Stimulated activated CD4-positive, alpha-beta T cell treated with anti-CD3 and anti-CD28 coated beads, Interleukin-4, amount 100 ng/mL, for 24 hours (primary cell): ENCODE measurements around the gene TRIM71.

Experiments used
- DNase-seq: peaks from one replicate; pipeline ENCODE4 v3.0.0-alpha.2; 2020

The TRIM71 gene

DNA sequence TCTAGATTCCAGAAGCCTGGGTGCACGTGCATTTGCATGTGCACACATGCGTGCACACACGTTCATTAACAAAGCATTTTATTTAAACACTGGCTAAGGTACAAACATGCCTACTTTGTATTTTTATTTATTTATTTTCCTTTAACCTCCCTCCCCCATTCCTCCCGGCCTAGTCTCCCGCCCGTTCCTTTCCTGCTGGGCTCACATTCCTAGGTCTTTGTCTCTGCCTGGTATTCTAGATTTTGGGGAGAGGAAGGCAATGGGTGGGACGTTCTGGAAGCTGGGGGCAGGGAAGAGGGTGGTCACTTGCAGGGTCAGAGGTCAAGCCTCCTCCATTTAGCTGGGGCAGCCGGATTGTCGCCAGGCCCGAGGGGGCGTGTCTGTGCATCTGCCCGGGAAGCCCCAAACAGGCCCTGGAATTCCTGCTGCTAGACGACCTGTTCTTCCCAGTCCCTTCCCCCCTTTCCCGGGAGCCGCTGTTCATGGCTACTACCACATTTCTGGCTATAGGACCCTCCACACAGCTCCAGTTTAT, 51.8 kb downstream of the TRIM71 start:
- no peak for DNase-seq

DNA sequence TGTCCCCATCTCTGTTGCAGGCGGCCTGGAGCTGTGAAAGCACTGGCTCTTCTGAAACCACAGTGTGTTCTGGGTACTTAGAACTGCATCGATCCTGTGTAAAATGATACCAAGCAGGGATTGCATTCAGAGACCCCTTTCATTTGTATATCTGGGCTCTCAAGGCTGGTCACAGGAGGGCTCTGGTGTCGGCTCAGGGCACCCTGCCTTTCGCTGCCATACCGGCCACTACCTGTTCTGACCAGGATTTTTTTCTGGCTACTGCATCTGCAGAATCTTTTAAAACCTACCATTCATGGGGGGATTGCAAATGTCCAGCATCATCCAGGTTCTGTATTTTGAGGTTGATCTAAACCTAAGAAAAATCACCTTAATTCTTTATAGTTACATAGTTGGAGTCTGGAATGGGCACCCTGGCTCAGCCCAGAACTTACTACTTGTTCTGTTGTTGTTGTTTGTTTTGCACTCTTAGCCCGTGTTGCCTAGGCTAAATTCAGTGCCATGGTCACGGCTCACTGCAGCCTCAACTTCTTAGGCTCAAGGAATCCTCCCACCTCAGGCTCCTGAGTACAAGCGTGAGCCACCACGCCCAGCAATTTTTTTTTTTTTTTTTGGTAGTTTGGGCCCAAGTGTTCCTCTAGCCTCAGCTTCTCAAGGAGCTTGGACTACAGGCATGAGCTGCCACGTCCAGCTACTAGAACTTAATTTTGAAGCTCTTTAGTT, 52.7 kb downstream of the TRIM71 start:
- DNase-seq: no peak

DNA sequence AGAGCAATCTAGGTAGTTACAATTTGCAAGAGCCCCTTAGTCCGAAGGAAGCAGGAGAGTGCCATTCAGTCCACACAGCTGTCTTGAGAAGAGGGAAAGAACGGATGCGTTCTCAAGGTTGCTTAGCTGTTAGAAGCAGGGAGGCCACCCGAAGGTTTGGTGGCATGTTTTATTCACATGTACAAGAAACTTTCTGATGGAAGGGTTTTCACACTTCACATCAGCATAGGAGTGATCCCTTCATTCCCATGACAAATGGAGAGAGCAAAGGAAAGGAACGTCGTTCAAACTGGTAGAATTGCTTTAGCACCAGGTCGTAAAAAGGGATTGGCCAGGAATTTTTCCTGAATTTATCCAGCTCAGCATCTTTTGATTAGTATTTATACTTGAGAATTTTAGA, 53.5 kb downstream of the TRIM71 start:
- no peak for DNase-seq

DNA sequence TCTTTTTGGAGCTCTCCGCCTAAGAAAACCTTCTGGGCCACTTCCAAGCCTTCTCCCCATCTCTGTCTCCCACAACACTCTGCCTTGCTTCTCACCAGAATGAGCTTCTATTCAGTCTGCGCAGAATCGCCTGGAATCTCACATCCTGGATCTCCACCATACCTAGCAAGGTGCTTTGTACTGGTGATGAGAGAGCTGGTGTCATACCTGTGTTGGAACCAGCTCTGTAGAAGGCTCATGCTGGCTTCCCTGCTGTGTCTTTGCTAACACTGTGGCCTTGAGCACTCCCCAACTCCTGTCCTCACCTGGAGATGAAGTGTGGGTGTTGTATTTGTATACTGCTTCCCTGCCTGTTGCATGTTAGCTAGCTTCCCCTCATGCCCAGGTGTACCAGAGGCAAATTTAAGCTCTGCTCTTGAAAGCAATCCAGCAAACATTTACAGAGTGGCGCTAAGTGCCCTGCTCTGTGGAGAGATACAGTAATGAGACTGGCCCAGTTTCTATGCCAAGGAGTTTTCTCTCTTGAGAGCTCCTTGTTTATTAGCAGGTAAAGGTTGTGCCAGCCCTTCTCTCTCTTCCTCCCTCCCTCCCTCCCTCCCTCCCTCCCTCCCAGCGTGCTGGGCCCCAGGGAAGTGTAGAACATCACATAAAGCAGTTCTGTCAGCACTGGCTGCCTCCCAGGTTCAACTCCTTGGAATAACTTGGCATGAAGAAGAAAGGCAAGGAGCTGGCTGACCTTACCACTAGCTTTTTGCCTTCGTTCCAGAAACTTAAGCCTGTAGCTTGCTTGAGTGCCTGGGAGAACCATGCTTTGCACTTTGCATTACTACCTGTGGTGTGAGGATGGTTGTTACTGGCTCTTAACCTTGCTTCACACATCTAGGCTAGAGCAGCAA, 54.9 kb downstream of the TRIM71 start:
- no peak for DNase-seq

DNA sequence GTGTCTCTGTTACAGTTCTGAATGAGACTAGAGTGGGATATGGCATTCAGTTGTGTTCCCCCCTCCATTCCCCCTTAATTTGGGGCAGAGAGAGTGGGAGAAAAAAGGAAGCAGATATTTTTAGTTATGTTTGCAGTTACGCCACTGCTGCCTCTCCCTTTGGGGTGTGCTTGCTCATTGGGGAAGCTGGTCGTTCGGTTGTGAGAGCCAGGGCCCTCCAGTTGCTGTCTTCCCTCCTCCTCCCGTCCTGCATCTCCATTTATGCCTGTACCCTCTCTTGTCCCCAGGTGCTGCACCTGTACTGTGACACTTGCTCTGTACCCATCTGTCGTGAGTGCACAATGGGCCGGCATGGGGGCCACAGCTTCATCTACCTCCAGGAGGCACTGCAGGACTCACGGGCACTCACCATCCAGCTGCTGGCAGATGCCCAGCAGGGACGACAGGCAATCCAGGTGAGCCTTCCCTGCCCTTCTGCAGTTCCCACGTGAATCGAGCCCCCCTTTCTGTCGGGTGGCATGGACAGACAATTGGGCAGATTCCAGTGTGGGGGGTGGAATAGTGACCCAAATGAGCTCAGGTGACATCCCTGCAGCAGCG, 55.8 kb downstream of the TRIM71 start:
- DNase-seq: no peak

DNA sequence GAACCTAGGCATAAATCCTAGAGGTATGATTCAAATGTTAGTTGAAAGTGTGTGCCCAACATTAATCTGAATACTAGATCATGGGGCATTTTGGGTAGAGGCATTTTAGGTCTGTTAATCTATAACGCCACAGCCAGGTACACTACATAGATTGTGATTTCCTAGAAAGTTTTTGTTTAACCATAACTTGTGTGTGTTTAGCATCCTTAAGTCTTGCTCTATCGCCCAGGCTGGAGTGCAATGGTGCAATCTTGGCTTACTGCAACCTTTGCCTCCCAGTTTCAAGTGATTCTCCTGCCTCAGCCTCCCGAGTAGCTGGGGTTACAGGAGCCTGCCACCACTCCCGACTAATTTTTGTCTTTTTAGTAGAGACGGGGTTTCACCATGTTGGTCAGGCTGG, 59.1 kb downstream of the TRIM71 start:
- no peak for DNase-seq

DNA sequence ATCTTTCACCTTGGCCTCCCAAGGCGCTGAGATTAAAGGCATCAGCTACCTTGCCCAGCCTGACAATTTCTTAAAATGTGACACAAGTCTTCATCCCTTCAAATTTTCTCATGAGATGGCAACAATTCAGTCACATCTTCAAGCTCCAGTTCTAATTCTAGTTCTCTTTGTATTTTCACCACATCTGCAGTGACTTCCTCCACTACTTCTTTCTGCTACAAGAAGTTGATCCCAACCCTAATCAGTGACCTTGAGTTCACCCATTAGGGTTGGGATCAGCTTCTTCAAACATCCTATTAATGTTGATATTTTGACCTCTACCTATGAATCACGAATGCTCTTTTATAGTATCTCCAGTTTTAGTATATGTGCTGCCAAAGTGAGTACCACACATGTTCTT, 59.8 kb downstream of the TRIM71 start:
- no peak for DNase-seq

DNA sequence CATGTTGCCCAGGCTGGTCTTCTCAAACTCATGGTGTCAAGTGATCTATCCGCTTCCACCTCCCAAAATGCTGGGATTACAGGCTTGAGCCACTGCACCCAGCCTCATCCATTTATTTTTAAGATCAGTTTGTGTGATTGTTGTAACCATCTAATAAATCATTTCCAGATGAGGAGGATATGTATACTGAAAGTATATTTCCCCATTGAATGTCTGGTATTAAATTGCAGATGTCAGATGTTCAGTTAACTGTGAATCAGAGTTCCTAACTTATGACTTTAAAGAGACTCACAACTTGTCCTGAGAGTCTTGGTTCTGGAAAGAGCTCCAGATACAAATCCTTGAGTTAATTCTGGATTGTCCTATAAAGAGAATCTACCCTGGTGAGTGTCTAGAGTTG, 62.4 kb downstream of the TRIM71 start:
- DNase-seq: no peak

DNA sequence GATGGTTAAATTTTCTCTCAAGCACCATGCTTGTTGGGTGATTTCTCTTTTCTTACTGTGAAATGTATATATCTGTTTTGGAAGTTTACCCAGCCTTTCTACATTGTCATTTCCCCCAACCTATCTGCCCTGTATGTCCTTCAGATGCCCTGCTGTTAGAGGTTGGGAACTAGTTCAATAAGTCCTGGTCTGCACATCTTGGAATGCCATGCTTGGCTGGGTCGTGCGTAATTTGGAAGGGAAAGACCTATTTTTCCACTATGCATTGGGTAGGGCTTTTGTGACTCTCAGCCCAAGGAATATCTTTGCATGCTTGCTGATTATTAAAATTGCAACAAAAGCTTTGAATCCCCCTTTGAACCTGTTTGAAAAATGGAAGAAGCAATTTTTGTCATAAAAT, 63.8 kb downstream of the TRIM71 start:
- no peak for DNase-seq

DNA sequence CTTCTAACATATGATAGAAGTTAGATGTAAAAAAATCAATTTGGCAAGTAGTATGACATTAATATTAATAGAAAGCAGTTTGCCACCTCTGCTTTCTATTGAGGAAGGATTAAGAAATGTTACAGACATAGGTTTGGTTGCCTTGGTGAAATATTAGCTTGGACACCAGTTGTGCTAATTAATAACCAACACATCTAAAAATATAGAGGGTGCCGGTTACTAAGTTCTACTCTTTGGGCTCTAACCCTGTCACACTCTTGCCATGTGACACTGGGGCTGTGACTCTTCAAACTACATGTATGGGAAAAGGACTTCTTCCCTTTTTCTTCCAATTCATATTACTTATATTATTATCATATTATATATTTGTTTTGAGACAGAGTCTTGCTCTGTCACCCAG, 64.4 kb downstream of the TRIM71 start:
- no peak for DNase-seq

DNA sequence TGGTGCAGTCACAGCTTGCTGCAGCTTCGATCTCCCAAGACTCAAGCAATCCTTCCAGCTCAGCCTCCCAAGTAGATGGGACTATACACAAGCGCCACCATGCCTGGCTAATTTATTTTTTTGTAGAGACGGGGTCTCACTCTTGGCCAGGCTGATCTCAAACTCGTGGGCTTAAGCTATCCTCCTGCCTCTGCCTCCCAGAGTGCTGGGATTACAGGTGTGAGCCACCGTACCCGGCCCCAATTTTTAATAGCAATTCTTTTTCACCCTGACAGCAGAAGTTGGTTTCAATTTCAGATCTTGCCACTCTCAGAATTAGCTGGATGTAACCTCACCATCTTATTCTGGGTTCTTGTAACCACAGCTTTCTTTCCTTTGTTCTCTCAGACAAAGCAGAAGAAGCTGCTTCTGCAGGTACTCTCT, 64.8 kb downstream of the TRIM71 start:
- DNase-seq: peak; percentile 6

DNA sequence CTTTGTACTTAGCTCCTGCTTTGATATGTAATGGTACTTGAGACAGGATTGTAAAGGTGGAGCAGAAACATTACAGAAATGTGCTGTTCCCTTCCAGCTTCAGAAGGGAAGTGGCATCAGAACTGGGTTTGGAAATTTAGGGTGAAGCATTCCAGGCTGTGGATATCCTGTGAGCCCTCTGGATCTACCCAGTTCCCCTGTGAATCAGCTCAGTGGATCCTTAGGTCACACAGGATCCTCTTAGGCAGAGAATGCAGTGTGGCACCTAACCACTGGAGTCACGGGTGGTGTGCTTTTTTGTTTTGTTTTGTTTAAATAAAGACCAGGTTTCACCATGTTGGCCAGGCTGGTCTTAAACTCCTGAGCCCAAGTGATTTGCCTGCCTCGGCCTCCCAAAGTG, 66.0 kb downstream of the TRIM71 start:
- DNase-seq: no peak

DNA sequence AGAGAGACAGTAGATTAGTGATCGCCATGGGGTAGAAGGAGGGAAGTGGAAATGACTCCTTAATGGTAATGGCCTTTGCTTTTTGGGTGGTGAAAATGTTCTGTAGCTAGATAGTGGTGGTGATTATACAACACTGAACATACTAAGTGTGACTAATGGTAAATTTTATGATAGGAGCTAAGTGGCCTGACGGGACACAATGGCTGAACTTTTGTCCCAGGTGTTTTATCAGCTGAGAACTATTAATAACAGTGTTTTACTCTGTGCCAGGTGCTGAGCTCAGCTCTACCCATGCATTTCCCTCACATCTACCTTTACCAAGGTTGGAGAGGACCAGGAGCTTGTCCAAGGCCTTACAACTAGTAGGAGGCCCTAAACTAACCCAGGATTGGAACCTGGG, 66.8 kb downstream of the TRIM71 start:
- DNase-seq: no peak

DNA sequence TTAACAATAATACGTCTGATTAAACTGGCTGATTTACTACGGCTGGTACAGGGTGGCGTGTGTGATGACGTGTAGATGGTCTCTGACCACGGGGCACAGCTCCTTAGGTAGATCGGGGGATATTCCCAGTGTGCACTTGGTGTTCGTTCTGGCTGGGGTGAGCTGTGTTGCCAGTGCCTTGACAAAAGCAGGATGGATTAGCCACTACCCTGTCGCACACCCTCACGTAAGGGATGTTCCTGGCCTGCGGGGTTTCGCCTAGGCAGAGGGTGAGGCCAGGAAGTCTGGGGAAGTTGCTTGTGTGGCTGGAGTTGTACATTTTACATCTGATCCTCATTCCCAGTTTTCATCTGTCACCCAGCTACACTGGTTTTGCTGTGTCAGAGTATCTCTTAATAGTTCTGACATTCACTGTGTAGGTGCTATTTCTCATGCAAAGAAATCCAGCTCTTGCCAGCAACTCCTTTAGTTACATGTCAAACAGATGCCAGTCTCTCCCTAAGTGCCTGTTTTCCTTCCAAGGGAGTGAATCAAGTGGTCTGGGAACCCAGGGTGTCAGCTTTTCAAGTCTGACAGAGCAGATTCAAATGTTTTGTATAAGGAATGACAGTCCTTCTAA, 67.6 kb downstream of the TRIM71 start:
- no peak for DNase-seq

DNA sequence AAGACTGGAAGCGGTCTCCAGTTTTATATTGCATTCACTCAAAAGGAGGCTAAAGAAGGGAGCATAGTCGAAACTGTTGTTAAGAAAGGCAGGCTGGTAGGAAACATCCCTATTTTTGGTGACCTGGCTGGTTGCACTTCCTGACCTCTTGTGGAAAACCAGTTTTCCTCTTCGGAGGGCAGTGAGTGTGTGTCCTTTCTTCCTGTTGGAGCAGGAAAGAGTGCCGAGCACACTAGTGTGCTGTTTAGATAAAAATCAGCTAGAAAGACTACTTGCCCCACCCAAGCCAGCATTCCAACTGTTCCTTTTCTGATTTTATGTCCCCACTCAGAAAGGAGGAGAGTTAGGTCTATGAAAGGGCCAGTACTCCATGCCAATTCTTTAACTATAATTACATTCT, 68.5 kb downstream of the TRIM71 start:
- no peak for DNase-seq

DNA sequence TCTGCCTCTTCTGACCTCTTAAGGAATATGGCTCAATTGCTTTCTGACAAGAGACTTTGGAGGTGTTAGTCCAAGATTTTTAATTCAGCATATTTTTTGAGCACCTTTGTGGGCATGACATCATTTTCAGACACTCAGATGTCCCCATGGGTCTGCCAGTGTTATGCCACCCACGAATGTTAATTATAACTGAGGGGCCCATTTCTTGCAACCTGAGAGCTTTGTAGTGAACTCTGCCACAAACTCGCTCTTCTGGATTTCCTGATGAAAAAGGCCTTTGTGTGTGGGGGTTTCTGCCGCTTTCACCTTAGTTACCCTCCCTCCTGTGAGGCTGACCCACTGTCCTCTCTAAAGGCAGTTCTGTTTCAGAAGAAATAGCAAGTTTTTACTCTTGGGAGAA, 69.1 kb downstream of the TRIM71 start:
- DNase-seq: no peak

DNA sequence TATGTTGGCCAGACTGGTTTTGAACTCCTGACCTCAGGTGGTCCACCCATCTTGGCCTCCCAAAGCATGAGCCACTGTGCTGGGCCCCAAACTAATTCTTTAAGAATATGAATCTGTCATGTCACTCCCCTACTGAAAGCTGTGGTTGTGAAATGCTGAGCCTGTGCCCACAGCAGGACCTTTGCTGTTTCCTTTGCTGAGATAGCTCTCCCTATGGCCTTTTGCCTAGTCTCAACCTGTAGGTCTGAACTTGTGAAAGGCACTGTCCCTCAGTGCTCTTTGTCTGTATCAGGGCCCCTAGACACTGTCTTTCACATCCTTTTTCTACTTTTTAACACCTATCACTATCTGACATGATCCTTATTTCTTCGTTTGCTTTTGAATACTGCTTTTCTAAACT, 70.9 kb downstream of the TRIM71 start:
- no peak for DNase-seq

DNA sequence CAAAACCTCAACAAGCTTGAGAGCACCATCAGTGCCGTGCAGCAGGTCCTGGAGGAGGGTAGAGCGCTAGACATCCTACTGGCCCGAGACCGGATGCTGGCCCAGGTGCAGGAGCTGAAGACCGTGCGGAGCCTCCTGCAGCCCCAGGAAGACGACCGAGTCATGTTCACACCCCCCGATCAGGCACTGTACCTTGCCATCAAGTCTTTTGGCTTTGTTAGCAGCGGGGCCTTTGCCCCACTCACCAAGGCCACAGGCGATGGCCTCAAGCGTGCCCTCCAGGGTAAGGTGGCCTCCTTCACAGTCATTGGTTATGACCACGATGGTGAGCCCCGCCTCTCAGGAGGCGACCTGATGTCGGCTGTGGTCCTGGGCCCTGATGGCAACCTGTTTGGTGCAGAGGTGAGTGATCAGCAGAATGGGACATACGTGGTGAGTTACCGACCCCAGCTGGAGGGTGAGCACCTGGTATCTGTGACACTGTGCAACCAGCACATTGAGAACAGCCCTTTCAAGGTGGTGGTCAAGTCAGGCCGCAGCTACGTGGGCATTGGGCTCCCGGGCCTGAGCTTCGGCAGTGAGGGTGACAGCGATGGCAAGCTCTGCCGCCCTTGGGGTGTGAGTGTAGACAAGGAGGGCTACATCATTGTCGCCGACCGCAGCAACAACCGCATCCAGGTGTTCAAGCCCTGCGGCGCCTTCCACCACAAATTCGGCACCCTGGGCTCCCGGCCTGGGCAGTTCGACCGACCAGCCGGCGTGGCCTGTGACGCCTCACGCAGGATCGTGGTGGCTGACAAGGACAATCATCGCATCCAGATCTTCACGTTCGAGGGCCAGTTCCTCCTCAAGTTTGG, 72.9 kb downstream of the TRIM71 start:
- no peak for DNase-seq

DNA sequence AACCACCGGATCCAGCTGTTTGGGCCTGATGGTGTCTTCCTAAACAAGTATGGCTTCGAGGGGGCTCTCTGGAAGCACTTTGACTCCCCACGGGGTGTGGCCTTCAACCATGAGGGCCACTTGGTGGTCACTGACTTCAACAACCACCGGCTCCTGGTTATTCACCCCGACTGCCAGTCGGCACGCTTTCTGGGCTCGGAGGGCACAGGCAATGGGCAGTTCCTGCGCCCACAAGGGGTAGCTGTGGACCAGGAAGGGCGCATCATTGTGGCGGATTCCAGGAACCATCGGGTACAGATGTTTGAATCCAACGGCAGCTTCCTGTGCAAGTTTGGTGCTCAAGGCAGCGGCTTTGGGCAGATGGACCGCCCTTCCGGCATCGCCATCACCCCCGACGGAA, 73.6 kb downstream of the TRIM71 start:
- DNase-seq: no peak

DNA sequence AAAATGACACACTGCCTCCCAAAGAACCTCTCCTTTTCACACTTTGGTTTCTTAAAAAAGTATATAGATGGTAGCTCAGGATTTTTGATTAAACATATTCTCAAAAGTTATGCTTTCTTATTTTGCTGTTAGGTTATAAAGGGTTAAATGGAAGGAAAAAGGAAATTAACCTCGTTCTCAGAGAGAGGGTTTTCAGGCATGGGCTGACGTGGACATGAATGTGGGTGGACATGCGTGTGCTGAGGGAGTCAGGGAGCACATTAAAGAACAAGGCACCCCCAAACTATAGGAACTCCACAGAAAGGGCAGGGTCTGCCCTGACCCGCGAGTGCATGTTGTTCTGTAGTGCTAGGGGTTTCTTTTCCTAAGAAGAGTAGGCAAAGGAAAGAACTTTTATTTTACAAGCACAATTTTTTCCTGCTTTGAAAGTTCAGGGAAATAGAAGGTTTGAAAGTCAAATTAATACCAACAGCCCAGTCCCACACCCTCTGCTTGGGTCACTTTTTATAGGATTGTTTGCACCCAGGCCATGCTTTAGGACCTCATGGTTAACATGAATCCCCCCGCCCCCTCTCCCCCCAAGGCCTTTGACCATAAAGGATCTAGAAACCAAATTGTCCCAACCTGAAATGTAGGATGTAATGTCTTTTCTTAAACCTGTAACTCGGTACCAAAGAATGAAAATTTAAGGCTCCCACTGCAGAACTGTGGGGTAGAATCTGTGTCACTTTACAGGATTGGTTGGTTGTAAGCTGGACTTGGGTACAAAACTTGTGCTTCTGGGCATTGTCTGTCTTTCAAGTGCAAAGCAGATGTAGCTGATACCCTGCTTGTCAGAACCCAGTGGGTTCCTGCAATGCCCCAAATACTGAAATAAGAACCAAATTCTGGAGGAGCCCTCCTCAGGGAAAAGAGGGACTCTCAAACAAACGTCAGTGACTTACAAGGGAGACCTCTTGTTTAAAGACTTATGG, 75.1 kb downstream of the TRIM71 start:
- DNase-seq: no peak

DNA sequence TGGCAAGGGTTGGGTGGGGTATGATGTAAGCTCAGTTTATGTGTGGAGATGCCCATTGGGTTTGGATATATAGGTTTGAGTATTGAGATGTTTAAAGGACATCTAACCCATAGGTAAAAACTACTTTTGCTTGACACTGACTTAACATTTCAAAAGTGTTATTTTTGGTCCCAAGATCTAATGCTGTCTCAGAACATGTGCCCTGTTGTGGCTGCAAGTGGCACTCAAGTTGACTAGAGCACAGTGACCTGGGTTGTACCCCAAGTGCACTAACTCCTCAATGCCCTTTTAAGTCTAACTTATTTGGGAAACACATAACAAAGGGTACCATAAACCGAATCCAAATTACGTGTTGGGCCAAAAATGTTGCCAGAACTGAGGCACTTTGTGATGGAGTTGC, 77.2 kb downstream of the TRIM71 start:
- no peak for DNase-seq
